Neural cell (in vitro differentiated cells): Measurements from ENCODE around the gene NHS. TPM values are rescaled to one million over a fixed set of nuclear protein-coding genes. Genes with fewer than 3 reads are reported as not detected.

Experiments used
- H2AFZ ChIP-seq: fragments of 200-600, 300-800 bp; sonication (generic), shearing (Covaris generic); 2 replicates; pipeline ENCODE4 v1.6.0; 2014; ENCODE audit warnings: low read depth, mild to moderate bottlenecking, antibody characterized with exemption, low read length, moderate library complexity
- H3F3A ChIP-seq: fragments of 200-600 bp; shearing (Covaris generic); 2 replicates; pipeline ENCODE4 v1.6.1; 2016; ENCODE audit warnings: mild to moderate bottlenecking, moderate library complexity, mixed read lengths, antibody characterized with exemption, low read length; ENCODE audit not compliant: insufficient read depth, poor library complexity, severe bottlenecking
- H3K27ac ChIP-seq: fragments of 200-600, 300-800 bp; sonication (generic), shearing (Covaris generic); 2 replicates; pipeline ENCODE4 v1.5.1; 2014; ENCODE audit warnings: mild to moderate bottlenecking, low read length, moderate library complexity
- H3K27me3 ChIP-seq: fragments of 300-800, 200-600 bp; sonication (generic), shearing (Covaris generic); 2 replicates; pipeline ENCODE4 v1.6.0; 2014; ENCODE audit warnings: mild to moderate bottlenecking, low read depth, low read length, moderate library complexity; ENCODE audit not compliant: insufficient read depth
- H3K36me3 ChIP-seq: fragments of 300-800, 200-600 bp; sonication (generic), shearing (Covaris generic); 2 replicates; pipeline ENCODE4 v1.5.1; 2014; ENCODE audit warnings: mild to moderate bottlenecking, antibody characterized with exemption, low read length, moderate library complexity; ENCODE audit not compliant: insufficient read depth
- H3K4me2 ChIP-seq: fragments of 300-800, 200-600 bp; sonication (generic), shearing (Covaris generic); 2 replicates; pipeline ENCODE4 v1.6.0; 2014; ENCODE audit warnings: mild to moderate bottlenecking, low read length
- H3K4me3 ChIP-seq: fragments of 300-800, 200-600 bp; sonication (generic), shearing (Covaris generic); 2 replicates; pipeline ENCODE4 v1.5.1; 2014; ENCODE audit warnings: mild to moderate bottlenecking, low read length, moderate library complexity
- H3K79me2 ChIP-seq: fragments of 200-600 bp; shearing (Covaris generic); replicated peaks from 2 replicates; pipeline ENCODE4 v1.6.0; 2014; ENCODE audit warnings: mild to moderate bottlenecking, low read length, moderate library complexity; ENCODE audit not compliant: insufficient read depth
- H3K9ac ChIP-seq: fragments of 300-800, 200-600 bp; sonication (generic), shearing (Covaris generic); 2 replicates; pipeline ENCODE4 v1.6.1; 2016; ENCODE audit warnings: mild to moderate bottlenecking, low read length, mixed read lengths
- H3K9me2 ChIP-seq: fragments of 200-600 bp; shearing (Covaris generic); 2 replicates; pipeline ENCODE4 v1.6.1; 2016; ENCODE audit warnings: mild to moderate bottlenecking, low read length, mixed read lengths; ENCODE audit not compliant: insufficient read depth
- H3K9me3 ChIP-seq: fragments of 200-600, 300-800 bp; sonication (generic), shearing (Covaris generic); 2 replicates; pipeline ENCODE4 v1.6.1; 2016; ENCODE audit warnings: mild to moderate bottlenecking, mixed run types, low read length, moderate library complexity, mixed read lengths
- H4K20me1 ChIP-seq: fragments of 200-600 bp; shearing (Covaris generic); 2 replicates; pipeline ENCODE4 v1.6.1; 2016; ENCODE audit warnings: mild to moderate bottlenecking, mixed run types; ENCODE audit not compliant: insufficient read depth
- CTCF ChIP-seq: fragments of 450-650 bp; IDR thresholded peaks from 2 replicates; pipeline ENCODE4 v1.5.1; 2014; ENCODE audit warnings: antibody characterized with exemption, mild to moderate bottlenecking, moderate library complexity; ENCODE audit not compliant: poor library complexity, severe bottlenecking
- EP300 ChIP-seq: fragments of 450-650 bp; conservative IDR thresholded peaks from 2 replicates; pipeline ENCODE4 v1.6.1; 2014; ENCODE audit warnings: antibody characterized with exemption, mild to moderate bottlenecking, moderate library complexity; ENCODE audit not compliant: poor library complexity, severe bottlenecking
- EZH2 ChIP-seq: fragments of 200-600, 300-800 bp; shearing (Covaris generic), sonication (generic); IDR thresholded peaks from 2 replicates; pipeline ENCODE4 v1.6.1; 2014; ENCODE audit warnings: antibody characterized with exemption, low read length, borderline replicate concordance, mild to moderate bottlenecking; ENCODE audit not compliant: insufficient read depth, poor library complexity, severe bottlenecking
- MXI1 ChIP-seq: fragments of 450-650 bp; conservative IDR thresholded peaks from 2 replicates; pipeline ENCODE4 v1.6.1; 2014; ENCODE audit warnings: antibody characterized with exemption, mild to moderate bottlenecking; ENCODE audit not compliant: poor library complexity, severe bottlenecking
- POLR2AphosphoS5 ChIP-seq: IDR thresholded peaks from 2 replicates; pipeline ENCODE4 v1.6.1; 2012
- RAD21 ChIP-seq: fragments of 450-650 bp; conservative IDR thresholded peaks from 2 replicates; pipeline ENCODE4 v1.6.1; 2014; ENCODE audit warnings: antibody characterized with exemption, mild to moderate bottlenecking, moderate library complexity
- SMC3 ChIP-seq: fragments of 450-650 bp; conservative IDR thresholded peaks from 2 replicates; pipeline ENCODE4 v1.6.1; 2014; ENCODE audit warnings: antibody characterized with exemption, mild to moderate bottlenecking, moderate library complexity; ENCODE audit not compliant: poor library complexity
- TAF1 ChIP-seq: IDR thresholded peaks from 2 replicates; pipeline ENCODE4 v1.6.1; 2012; ENCODE audit warnings: low read depth
- polyA plus RNA-seq: library from polyadenylated mRNA; depleted of rRNA; stranded (reverse); fragments of >200 nt; gene quantifications from 2 replicates; pipeline ENCODE4 v1.2.3, GENCODE V29; 2014
- TF ChIP-seq, protein P1 (sequence below): IDR thresholded peaks from 2 replicates; pipeline ENCODE4 v1.6.1; 2012; ENCODE audit warnings: borderline replicate concordance

NHS gene
- polyA plus RNA-seq, 1 donor from 2014 or later: 1.9 TPM

GRCh38 chrX:17635231-17635630 is 260.2 kb downstream of the NHS start:
- Histone ChIP-seq H3K9ac (no peak overlapping the region), H3F3A (no peaks in the 10 kb centered on the region), H4K20me1 (no peaks in the 10 kb centered on the region), H2AFZ (no peak overlapping the region), H3K4me2 (no peak overlapping the region), H3K9me2 (no peaks in the 10 kb centered on the region), H3K27ac (no peak overlapping the region), H3K9me3 (no peaks in the 10 kb centered on the region), H3K36me3 (no peaks in the 10 kb centered on the region), H3K79me2 (no peaks in the 10 kb centered on the region), H3K4me3 (peak overlapping the region; percentile 50), H3K27me3 (no peaks in the 10 kb centered on the region)
- no peak for TF ChIP-seq EP300
- TF ChIP-seq, protein P1, sequence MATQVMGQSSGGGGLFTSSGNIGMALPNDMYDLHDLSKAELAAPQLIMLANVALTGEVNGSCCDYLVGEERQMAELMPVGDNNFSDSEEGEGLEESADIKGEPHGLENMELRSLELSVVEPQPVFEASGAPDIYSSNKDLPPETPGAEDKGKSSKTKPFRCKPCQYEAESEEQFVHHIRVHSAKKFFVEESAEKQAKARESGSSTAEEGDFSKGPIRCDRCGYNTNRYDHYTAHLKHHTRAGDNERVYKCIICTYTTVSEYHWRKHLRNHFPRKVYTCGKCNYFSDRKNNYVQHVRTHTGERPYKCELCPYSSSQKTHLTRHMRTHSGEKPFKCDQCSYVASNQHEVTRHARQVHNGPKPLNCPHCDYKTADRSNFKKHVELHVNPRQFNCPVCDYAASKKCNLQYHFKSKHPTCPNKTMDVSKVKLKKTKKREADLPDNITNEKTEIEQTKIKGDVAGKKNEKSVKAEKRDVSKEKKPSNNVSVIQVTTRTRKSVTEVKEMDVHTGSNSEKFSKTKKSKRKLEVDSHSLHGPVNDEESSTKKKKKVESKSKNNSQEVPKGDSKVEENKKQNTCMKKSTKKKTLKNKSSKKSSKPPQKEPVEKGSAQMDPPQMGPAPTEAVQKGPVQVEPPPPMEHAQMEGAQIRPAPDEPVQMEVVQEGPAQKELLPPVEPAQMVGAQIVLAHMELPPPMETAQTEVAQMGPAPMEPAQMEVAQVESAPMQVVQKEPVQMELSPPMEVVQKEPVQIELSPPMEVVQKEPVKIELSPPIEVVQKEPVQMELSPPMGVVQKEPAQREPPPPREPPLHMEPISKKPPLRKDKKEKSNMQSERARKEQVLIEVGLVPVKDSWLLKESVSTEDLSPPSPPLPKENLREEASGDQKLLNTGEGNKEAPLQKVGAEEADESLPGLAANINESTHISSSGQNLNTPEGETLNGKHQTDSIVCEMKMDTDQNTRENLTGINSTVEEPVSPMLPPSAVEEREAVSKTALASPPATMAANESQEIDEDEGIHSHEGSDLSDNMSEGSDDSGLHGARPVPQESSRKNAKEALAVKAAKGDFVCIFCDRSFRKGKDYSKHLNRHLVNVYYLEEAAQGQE: no peak

DNA sequence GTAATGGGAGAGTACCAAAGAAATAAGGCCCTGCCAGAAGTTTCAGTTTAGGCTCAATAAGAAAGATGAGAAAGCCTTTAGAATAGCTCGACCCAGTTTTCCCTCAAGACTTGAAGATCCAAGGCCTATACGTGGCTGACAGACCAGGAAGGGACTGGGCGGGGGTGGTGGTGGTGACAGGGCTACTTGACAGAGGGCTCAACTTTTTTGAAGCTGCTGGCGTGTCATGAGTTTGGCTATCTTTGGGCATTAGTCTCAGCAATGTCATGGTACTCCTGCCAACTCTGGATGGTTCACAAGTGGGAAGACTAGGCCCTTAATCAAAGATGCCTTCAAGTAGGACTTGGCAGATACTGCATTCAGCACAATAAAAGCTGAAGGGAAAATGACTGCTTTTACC is 262.2 kb downstream of the NHS start:
- no peak overlapping the region for H3K4me2 ChIP-seq
- no peaks in the 10 kb centered on the region for H3K79me2 ChIP-seq
- H4K20me1 ChIP-seq: no peaks in the 10 kb centered on the region
- no peaks in the 10 kb centered on the region for H3K27me3 ChIP-seq
- no peaks in the 10 kb centered on the region for H3K9me2 ChIP-seq
- no peaks in the 10 kb centered on the region for H3K36me3 ChIP-seq
- H3K9me3 ChIP-seq: no peaks in the 10 kb centered on the region
- TF ChIP-seq CTCF (no peak), EZH2 (no peak), TAF1 (no peak), EP300 (no peak), POLR2AphosphoS5 (no peak), RAD21 (no peak), MXI1 (no peak), SMC3 (no peak)
- TF ChIP-seq, protein P1: no peak
- no peak overlapping the region for H3K27ac ChIP-seq
- no peak overlapping the region for H3K4me3 ChIP-seq
- H3F3A ChIP-seq: no peaks in the 10 kb centered on the region
- H2AFZ ChIP-seq: no peak overlapping the region
- no peak overlapping the region for H3K9ac ChIP-seq
